Muscle of arm (tissue), 14 donors: Measurements from ENCODE around the gene TLK1. TPM values are rescaled to one million over a fixed set of nuclear protein-coding genes. Genes with fewer than 3 reads are reported as not detected.

Experiments
- DNase-seq: peaks from one replicate; pipeline ENCODE4 v3.0.0-alpha.2; 2013
- long read RNA-seq, 11 donors: transcript quantifications; one replicate each; lab custom pipeline, GENCODE V29; 2026
- polyA plus RNA-seq, 12 donors: library from polyadenylated mRNA; unstranded; fragments of 120-200 nt; gene quantifications; one replicate each; pipeline ENCODE4 v1.2.1, GENCODE V29; 2013; ENCODE audit not compliant: insufficient read length in 12 of 12

TLK1 gene
- polyA plus RNA-seq, result 100 to 1,000 TPM in 1 of 12 donors, 10 to 100 TPM in 11; 20.0 to 721 (median 28.2) TPM
- long read RNA-seq, donor 1, result 0 reads
- long read RNA-seq, donor 2, result 0 reads
- long read RNA-seq, donor 3, result 0 reads
- long read RNA-seq, donor 4, full-length matches to known transcripts, result 1 of 1 reads
- long read RNA-seq, donor 4, partial matches to known transcripts, result 0 of 1 reads
- long read RNA-seq, donor 4, other reads (novel, unspliced or antisense), result 0 of 1 reads
- long read RNA-seq, donor 5, result 0 reads
- long read RNA-seq, donor 6, result 0 reads
- long read RNA-seq, donor 7, result 0 reads
- long read RNA-seq, donor 8, result 0 reads
- long read RNA-seq, donor 9, result 0 reads
- long read RNA-seq, donor 10, partial matches to known transcripts, result 0 of 1 reads
- long read RNA-seq, donor 10, other reads (novel, unspliced or antisense), result 0 of 1 reads
- long read RNA-seq, donor 11, full-length matches to known transcripts, result 1 of 1 reads
- long read RNA-seq, donor 11, partial matches to known transcripts, result 0 of 1 reads
- long read RNA-seq, donor 11, other reads (novel, unspliced or antisense), result 0 of 1 reads

- DNase-seq, result peak; percentile 71
Measured at GRCh38 chr2:171160119-171160955, at the start of gene TLK1. TSS of gene TLK1 (minus strand) at chr2:171160893. CDS start at chr2:171160428, 465 bp downstream.

- DNase-seq, result no peak
Measured at GRCh38 chr2:171210216-171210863, 49.6 kb upstream of the TLK1 start.

GRCh38 chr2:171208657-171209056, 48.0 kb upstream of the TLK1 start:
- no peak for DNase-seq

GRCh38 chr2:171206422-171207115, 45.9 kb upstream of the TLK1 start:
- no peak for DNase-seq

- DNase-seq, result no peak
Measured at GRCh38 chr2:171205551-171205950, 44.9 kb upstream of the TLK1 start.

- no peak for DNase-seq
Measured at GRCh38 chr2:171201767-171202166, 41.1 kb upstream of the TLK1 start.

GRCh38 chr2:171201271-171201670, 40.6 kb upstream of the TLK1 start:
- DNase-seq, result no peak

GRCh38 chr2:171200469-171200868, 39.8 kb upstream of the TLK1 start:
- DNase-seq, result no peak

- DNase-seq, result no peak
Measured at GRCh38 chr2:171191021-171191420, 30.3 kb upstream of the TLK1 start.

GRCh38 chr2:171187819-171188218, 27.1 kb upstream of the TLK1 start:
- no peak for DNase-seq

- DNase-seq, result no peak
Measured at GRCh38 chr2:171187177-171187576, 26.5 kb upstream of the TLK1 start.

- DNase-seq, result peak; percentile 73
Measured at GRCh38 chr2:171185941-171186340, 25.2 kb upstream of the TLK1 start.

GRCh38 chr2:171185165-171185818, 24.6 kb upstream of the TLK1 start:
- no peak for DNase-seq

GRCh38 chr2:171181064-171182049, 20.7 kb upstream of the TLK1 start:
- no peak for DNase-seq

- no peak for DNase-seq
Measured at GRCh38 chr2:171180229-171180930, 19.7 kb upstream of the TLK1 start.

- DNase-seq, result no peak
Measured at GRCh38 chr2:171178993-171179392, 18.3 kb upstream of the TLK1 start.

- DNase-seq, result no peak
Measured at GRCh38 chr2:171176516-171176915, 15.8 kb upstream of the TLK1 start.

- no peak for DNase-seq
Measured at GRCh38 chr2:171174075-171174474, 13.4 kb upstream of the TLK1 start.

- DNase-seq, result no peak
Measured at GRCh38 chr2:171173087-171173486, 12.4 kb upstream of the TLK1 start.
